SK-N-DZ (cell line): ENCODE data around the gene TEX52.
A peak's percentile ranks its signal among the peaks of the same experiment; 100 is the strongest.

ENCODE experiments used
- DNase-seq: peaks from one replicate; pipeline ENCODE4 v3.0.0-alpha.2; 2015; ENCODE audit warnings: low spot score

TEX52 gene

DNA sequence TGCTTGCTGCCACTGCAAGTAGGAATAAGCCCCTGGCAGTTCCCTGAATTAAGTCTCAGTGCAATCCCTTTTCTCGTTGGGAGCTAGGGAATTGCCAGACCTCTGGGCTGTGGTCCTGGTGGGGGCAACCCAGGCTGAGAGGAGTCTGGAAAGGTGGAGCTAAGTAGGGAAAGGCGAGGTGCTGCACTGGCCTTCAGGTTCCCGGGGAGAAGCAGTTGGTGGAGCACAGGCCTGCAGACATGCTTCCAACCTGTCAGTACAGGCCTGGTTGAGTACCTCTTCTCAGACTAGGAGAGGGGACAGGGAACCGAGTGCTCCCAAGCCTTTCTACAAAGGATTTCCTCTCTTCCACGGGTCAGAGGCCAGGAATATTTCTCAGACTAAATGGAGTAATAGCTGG lies 23.5 kb downstream of the TEX52 start:
- DNase-seq = no peak

DNA sequence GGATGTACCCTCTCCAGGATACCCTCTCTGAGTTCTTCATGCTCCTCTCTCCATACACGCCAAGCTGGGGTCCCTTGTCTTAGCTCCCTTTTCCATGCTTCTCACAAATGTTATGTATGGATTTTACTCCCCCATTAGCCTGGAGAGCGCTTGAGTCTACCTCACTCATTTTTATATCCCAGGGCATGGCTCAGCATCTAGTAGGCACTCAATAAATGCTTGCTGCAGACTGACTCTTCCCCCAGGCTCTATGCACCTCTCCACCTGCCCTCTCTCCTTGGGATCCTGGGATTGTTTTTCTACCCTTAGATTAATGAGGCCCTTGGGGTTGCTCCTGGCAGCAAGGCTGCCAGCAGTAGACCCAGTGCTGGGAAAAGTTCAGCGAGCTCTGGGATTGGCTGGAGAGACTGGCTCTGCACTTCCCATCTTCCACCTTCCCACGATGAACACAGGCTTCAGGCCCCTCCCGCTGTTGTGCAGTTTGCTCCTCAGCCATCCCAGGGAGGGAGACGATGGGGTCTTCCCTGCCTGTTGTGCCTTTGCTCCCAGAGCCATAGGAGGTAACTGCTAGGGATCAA lies 24.2 kb downstream of the TEX52 start:
- DNase-seq = no peak

DNA sequence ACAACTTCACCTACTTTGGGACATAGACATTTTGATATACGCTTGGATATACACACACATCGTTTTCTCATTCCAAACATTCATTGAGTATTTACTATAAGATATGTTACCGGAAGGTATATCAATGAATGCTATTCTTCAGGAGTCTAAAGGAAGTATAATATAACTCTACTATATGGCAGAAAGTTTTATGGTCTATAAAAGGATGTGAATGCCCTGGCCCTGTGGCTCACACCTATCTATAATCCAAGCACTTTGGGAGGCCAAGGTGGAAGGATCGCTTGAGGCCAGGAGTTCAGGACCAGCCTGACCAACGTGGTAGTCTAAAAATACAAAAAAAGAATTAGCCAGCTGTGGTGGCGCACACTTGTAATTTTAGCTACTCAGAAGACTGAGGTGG lies 27.6 kb downstream of the TEX52 start:
- no peak for DNase-seq

DNA sequence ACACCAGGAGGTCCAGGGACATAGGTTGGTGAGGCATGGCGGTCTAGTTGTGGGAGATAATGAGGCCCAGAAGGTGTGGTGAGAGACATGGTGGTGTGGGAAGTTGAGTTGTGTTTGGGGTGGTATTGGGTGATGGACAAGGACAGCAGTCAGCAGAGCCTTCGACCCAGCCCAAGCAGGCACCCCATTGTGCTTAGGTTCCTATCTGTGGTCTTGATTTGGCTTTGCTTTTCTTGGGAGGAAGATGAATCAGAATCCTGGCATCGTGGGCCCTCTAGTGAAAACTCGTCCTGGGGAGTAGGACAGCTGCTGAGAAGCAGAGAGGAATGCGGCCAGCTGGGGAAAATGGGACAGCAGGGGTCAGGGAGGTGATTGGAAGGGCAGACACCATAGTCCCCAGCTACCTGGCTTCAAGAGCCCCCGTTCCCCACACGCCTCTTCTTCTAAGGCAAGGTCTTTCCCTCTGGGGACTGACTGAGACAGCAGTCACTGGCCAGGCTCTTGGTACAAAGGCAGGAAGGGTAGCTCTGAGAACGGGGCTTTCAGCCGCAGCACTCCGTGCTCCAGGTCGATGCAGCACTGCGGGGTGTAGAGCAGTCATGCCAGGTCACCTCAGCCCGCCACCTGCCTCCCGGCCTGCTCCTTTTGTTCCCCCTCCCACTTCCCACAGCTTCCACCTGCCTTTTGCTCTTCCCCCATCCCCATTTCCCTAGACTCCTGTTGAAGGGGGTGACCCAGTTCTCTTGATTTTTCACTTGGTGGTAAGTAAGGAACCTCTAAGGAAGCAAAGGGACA lies 29.9 kb downstream of the TEX52 start:
- no peak for DNase-seq

DNA sequence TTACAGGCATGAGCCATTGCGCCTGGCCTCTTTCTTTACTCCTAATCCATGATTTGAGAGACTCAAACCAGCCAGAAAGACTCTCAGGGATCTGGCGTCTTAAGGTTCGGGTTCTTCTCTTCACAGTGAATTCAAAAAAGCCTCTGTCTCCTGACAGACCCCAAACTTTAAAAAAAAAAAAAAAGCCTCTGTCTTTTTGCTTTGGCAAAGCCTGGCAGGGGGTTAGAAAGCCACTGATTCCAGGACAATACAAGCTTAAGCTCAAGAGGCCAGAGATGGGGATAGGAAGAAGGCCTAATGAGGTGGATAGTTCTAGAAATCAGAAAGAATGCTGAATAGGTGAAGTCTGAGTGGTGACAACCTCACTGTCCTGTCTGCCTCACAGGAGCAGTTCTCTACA lies 30.8 kb downstream of the TEX52 start:
- no peak for DNase-seq

DNA sequence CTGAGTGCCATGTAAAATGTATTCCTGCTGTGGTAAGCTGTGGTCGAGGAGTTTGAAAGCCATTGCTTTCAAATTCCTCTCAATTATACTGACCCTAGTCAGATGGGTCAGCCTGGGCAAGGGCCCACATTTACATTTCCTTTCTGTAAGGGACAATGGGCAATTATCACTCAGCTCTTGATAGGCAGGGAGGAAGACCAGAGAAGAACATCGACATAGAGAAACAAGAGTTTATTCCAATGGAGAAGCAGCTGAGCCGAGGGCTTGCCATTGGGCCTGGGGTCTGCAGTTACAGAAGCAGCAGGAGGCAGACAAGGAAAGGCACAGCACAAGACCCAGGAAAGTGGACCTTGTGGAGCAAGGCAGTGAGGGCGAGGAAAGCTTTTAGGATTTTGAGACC lies 31.7 kb downstream of the TEX52 start:
- DNase-seq = no peak

DNA sequence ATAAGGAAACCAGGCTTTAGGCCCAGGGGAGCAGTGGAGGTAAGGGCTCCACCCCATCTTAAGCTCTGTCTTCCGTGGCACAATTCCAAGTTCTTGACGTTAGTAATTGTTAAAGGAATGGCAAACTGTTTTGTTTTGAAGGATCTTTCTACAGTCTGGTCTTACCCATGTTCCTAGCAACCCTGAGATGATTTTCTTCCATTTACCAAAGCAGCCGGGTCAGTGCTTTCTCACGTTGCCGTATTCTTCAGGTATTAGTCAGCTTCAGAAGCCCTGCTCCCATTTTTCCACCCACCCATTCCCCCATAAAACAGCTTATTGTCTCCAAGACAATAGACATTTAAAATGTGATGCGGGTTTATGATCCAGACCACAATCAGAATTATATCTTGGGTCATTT lies 32.3 kb downstream of the TEX52 start:
- DNase-seq = no peak

DNA sequence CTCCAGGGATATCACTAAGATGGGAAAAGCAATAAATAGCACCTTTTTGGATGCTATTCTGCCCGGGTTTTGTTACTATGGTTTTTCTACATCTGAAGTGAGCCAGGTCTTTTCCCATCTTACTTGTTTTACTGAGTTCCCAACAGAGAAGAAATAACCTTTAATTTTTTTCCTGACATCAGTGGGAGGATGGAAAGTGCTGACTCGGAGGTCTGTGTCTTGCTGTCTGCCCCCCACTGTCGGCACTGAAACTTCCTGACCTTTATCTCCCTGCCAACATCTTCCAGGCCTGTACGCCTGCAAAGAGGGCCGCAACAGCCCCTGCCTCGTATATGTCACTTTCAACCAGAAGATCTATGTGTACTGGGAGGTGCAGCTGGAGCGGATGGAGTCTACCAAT lies 33.4 kb downstream of the TEX52 start:
- no peak for DNase-seq

DNA sequence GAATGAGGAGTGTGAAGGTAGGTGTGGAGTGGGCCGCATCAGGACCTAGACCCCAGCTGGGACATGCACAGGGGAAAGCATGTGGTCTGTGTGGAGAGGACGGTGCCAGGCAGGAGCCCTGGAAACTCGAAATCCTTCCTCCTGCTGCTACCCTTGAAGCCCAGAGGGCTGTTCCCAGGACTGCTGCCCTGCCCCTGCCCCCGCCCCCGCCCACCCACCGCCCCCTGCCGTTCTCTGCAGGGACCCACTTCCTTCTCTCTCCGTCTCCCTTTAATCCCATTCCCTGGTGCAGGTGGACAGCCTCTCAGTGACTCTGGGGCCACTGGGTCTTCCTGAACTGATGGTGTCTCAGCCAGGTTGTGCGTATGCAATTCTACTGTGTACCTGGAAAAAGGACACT lies 36.4 kb downstream of the TEX52 start:
- no peak for DNase-seq

DNA sequence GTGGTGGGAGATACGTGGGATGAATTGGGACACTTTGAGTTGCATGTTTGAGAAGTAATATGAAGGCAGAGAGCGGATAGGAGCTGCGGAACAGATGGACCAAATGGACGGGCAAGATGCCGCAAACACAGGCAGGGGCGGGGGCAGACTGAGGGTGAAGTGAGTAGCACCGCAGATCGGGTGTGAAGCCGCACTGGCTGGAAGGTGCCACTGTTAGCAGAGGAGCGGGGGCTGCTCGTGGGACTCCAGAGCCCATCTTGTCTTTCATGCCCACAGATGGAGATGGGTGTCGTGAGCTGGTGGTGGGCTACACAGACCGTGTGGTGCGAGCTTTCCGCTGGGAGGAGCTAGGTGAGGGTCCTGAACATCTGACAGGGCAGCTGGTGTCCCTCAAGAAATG lies 37.0 kb downstream of the TEX52 start:
- no peak for DNase-seq

DNA sequence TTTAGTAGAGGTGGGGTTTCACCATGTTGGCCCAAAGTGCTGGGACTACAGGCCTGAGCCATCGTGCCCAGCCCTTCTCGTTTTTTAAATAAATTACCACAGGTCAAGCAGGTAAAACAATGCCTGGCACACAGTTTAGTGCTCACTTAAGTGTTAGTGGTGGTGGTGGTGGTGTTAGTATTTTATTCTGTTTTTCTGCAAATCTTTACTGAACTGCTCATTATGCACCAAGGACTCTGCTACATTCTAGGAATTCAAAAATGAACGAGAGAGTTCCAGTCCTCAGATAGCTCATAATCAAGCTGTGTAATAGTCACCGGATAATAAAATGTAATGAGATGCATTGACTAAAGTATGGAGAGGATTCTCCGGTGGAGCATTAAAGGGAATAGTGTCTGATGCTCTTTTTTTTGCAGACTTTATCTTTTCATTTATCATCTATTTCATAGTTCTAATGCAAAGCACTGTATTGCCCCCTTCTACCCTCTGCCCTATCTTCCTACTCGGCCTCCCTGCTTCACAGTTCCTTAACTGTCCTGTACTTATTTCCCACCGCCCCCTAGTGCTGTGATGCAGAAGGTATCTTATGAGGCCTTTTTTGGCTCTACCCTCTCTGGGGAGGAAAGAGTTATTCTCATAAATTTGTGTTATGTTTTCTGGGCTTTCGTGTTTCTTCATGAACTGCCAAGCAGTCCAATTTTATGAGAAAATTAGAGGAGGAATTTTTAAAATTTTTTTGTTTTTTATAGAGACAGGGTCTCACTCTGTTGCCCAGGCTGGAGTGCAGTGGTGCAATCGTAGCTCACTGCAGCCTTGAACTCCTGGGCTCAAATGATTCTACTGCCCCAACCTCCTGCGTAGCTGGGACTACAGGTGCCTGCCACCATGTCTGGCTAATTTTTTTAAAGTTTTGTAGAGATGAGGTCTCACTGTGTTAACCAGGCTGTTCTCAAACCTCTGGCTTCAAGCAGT lies 43.3 kb downstream of the TEX52 start:
- peak; percentile 87 for DNase-seq

DNA sequence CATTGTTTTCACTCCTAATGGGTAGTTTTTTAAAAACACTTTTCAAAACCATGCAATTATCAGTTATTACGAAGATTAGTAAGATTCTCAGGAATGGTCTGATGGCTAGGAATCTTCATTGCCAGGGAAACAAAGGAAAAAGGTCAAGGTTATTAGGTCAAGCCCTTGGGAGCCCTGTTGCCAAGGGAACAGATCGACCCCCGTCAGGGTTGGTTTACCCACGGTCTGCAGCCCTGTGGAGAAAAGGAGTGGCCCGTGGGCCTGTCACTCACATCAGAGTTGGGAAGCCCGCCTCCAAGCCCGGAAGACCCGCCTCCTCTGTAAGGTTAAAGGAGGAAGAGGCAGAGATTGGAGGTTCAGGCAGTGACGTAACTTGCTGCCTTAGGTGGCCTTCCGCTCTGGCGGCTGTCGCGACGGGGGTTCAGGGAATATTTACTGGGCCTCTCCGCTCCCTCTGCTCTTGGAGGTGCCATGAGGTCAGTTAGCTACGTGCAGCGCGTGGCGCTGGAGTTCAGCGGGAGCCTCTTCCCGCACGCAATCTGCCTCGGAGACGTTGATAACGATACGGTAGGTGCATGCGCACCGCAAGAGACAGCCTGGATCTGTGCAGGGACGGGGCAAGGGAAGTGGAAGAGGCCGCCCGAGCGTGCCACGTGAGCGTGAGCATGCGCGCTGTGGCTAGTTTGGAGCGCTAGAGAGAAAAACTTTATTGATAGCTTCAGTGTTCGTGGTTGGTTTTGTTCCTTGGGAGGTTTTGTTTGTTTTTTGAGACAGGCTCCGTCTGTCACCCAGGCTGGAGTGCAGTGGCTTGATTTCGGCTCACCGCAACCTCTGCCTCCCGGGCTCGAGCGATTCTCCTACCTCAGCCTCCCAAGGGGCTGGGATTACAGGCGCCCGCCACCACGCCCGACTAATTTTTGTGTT lies 44.3 kb downstream of the TEX52 start, which contains the start of gene ITFG2:
TSS of gene ITFG2 (plus strand) at position 379 of the 924 bp plus-strand sequence. CDS start at position 472, 93 bp downstream.
- peak; percentile 100 for DNase-seq

DNA sequence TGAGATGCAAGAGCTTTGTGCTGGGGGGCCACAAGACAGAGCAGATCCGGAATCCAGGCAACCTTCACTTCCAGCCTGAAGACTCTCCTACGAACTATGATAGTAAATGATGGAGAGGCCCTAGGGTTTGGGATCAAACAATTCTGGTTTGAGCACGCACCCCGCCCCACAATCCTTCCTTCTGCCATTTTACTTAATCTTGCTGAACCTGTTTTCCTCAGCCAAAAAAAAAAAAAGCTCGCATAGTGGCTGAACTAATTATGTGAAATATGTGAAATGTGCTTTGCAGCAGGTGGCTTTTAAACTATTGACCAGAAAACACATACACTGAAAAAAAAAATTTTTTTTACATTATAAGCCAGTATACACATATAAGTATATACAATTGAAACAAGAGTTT lies 45.0 kb downstream of the TEX52 start:
- no peak for DNase-seq

DNA sequence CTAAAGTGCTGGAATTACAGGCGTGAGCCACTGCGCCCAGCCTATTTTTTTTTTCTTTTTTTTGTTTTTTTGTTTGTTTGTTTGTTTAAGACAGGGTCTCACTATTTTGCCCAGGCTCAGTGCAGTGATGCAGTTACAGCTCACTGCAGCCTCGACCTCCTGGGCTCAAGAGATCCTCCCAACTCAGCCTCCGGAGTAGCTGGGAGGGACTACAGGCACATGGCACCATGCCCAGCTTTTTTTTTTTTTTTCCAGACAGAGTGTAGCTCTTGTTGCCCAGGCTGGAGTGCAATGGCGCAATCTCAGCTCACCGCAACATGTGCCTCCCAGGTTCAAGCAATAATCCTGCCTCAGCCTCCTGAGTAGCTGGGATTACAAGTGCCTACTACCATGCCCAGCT lies 50.1 kb downstream of the TEX52 start:
- no peak for DNase-seq

DNA sequence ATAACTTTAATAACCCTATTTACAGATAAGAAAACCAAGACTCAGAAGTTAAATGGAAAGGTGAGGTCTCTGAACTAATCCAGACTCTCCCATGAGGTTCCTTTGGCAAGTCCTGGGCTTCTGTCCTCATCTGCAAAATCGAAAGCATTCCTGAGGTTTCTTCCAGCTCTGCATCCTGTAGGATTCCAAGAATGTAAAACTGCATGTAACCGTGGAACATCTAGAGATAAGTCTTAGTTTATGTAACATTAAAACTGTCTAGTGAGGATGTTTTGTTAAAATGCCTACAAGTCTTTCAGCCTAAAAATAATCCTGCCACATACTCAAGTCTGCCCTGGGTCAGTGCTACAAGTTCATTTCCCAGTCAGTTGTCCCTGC lies 51.7 kb downstream of the TEX52 start:
- DNase-seq = no peak

DNA sequence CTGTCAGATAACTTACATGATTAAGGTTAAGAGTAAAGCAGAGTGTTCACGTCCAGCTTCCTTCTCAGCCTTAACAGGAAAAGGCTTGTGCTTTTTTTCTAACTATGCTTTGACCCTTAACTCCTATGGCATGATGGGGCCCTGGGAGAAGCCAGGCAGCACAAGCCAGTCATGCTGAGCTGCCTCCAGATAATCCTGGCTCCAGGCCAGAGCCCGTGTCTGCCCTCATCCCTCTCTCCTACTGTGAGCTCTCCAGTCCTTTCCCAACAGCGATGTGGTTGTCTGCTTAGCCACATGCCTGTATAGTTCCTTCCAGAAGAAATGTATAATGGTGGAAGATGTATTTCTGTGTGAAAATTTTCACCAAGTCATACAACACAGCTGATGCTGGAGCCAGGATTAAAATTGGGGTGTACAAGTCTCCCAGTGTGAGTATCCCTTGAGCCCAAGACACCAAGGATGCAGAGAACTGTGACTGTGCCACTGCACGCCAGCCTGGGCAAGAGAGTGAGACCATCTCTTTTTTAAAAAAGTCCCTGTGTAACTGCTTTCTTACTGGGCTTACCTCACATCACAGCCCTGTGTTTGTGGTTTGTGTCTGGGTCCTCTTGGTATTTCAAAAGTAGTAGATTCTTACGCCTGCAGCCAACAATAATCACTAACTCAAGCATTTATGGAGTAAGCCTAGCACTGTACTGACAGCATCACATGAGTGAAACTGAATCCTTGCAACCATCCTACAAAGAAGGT lies 52.3 kb downstream of the TEX52 start:
- DNase-seq = no peak

DNA sequence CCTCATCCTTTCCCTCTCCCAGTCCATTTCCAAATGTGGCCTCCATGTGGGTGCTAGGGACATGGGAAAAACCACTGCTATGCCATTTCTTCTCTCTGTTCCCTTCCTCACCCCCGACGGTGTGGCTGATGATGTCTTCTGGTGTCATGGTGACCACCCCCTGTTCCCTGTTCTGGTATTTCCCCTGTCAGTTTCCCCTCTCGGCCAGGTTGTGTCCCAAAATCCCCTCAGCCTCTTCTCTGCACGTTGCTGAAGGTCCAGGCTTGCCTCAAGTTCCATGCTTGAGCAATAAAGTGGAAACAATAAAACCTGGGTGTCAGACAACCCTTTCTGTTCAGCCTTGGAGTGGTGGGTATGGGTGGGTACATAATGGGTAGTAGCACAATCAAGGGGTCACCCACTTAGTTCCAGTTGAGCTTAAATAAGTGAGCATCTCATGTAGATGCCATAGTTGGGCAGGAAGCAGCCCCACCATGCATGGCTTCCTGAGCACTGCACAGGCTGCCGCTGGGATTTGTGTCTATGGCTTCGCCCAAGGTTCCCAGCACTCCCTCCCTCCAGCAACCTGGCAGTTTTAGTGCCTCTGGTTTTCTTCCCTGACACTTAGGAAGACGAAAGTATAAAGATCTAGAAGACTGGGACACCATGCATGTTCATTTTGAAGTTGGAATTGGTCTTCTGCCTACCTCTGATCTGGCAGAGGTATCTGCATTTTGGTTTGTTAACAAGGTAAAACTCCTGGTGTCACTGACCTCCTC lies 53.0 kb downstream of the TEX52 start:
- DNase-seq = no peak

DNA sequence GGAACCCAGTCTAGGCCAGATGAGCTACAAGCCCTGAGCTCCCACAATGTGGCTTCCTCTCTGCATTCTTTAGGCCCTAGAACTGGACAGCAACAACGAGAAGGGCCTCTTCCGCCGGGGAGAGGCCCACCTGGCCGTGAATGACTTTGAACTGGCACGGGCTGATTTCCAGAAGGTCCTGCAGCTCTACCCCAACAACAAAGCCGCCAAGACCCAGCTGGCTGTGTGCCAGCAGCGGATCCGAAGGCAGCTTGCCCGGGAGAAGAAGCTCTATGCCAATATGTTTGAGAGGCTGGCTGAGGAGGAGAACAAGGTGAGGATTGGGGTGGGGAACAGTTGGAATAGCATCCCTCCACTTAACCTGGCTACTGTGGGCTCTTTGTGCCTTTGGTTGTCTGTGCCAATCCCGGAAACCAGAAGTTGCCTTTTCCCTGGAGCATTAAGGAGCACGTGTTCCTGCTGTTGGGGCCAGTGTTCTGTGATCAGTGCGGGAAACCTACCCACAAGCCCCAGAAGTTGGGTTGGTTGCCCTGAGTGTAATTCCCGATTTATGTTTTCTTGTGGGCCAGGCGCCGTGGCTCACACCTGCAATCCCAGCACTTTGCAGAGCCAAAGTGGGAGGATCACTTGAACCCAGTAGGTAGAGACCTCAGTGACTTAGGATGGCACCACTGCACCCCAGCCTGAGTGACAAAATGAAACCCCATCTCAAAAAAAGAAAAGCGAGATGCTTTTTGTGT lies 55.6 kb downstream of the TEX52 start:
- DNase-seq = no peak

DNA sequence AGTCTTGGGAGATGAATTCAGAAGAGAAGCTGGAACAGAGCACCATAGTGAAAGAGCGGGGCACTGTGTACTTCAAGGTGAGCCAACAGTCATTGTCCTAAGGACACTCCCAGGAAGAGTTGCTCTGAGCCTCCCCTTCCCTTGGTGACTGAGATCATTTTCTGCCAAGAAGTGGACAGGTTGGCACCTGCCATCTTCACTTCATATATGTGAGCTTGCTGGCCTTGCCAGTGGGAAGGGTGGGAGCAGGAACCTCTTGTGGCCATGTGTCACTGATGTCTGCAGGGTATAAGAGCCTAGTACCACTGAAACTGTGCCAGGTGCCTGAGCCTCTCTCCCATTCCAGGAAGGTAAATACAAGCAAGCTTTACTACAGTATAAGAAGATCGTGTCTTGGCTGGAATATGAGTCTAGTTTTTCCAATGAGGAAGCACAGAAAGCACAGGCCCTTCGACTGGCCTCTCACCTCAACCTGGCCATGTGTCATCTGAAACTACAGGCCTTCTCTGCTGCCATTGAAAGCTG lies 56.7 kb downstream of the TEX52 start:
- DNase-seq = no peak
